Ishikawa (cell line): ENCODE measurements around the gene PTK6.

ENCODE experiments used
- CEBPB ChIP-seq: IDR thresholded peaks from 2 replicates; pipeline ENCODE4 v1.6.1; 2012
- FOXM1 ChIP-seq: IDR thresholded peaks from 2 replicates; pipeline ENCODE4 v1.6.1; 2012; ENCODE audit warnings: low read depth, borderline replicate concordance
- TEAD4 ChIP-seq: IDR thresholded peaks from 2 replicates; pipeline ENCODE4 v1.6.1; 2012
- USF1 ChIP-seq: IDR thresholded peaks from 2 replicates; pipeline ENCODE4 v1.6.1; 2012
- ZBTB7A ChIP-seq: IDR thresholded peaks from 2 replicates; pipeline ENCODE4 v1.6.1; 2012; ENCODE audit warnings: low read depth
- TF ChIP-seq, protein P1 (sequence below): IDR thresholded peaks from 2 replicates; pipeline ENCODE4 v1.6.1; 2012
- TF ChIP-seq, protein P2 (sequence below): IDR thresholded peaks from 2 replicates; pipeline ENCODE4 v1.6.1; 2012; ENCODE audit warnings: low read depth, mild to moderate bottlenecking

PTK6 gene

GRCh38 chr20:63482021-63482587, 55.1 kb downstream of the PTK6 start:
- no peak for TF ChIP-seq USF1
- TF ChIP-seq CEBPB = no peak

- TF ChIP-seq CEBPB (no peak), USF1 (peak; percentile 89), TEAD4 (no peak)
- TF ChIP-seq, protein P1, sequence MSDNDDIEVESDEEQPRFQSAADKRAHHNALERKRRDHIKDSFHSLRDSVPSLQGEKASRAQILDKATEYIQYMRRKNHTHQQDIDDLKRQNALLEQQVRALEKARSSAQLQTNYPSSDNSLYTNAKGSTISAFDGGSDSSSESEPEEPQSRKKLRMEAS = 0 out of 2 replicates have a peak, but pooled peaks have one; percentile 23
Measured at GRCh38 chr20:63481503-63481902, 55.7 kb downstream of the PTK6 start.

DNA sequence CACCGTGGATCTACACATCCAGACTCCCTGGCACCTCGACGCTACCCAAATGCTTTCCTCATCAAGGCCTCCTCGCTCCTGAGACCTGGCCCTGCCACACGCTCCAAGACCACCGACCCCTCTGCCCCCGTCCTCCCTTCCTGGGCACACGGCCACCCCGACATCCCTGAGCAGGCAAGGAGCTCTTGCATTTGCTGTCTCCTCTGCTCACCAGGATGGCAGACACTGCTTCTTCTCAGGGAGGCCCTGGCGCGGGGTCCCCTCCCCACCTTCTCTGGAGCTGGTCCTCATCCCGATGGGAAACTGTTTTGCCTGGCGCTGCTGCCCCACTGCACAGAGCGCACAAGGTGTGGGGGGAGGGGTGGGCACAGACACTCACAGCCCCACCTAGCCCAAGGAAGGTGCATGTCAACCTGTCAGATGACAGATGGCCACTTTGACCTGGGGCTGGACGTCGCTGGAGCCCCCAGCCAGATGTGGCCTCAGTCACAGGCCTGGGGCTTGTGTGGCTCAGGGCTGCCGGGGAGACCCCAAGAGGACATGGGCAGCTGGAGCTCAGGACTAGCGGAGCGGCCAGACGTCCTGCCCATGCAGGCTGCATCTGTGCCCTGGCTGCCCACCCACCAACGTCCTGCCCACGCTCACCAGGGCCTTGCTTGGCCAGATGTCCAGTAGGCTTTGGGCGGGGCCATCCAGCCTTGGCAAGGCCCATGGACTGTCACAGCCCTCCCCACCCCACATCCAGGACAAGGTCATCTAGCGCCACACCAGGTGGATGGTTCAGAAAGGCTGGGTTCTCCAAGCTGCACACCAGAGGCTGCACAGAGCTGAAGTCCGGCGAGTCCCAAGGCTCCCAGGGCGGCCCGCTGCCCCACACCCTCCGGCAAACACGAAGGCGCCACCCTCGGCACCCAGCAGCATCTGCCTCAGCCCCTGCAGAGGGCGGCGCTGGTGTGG, 58.6 kb downstream of the PTK6 start:
- TF ChIP-seq, protein P1 = no peak
- TF ChIP-seq CEBPB (no peak), FOXM1 (no peak), ZBTB7A (no peak)
- TF ChIP-seq, protein P2, sequence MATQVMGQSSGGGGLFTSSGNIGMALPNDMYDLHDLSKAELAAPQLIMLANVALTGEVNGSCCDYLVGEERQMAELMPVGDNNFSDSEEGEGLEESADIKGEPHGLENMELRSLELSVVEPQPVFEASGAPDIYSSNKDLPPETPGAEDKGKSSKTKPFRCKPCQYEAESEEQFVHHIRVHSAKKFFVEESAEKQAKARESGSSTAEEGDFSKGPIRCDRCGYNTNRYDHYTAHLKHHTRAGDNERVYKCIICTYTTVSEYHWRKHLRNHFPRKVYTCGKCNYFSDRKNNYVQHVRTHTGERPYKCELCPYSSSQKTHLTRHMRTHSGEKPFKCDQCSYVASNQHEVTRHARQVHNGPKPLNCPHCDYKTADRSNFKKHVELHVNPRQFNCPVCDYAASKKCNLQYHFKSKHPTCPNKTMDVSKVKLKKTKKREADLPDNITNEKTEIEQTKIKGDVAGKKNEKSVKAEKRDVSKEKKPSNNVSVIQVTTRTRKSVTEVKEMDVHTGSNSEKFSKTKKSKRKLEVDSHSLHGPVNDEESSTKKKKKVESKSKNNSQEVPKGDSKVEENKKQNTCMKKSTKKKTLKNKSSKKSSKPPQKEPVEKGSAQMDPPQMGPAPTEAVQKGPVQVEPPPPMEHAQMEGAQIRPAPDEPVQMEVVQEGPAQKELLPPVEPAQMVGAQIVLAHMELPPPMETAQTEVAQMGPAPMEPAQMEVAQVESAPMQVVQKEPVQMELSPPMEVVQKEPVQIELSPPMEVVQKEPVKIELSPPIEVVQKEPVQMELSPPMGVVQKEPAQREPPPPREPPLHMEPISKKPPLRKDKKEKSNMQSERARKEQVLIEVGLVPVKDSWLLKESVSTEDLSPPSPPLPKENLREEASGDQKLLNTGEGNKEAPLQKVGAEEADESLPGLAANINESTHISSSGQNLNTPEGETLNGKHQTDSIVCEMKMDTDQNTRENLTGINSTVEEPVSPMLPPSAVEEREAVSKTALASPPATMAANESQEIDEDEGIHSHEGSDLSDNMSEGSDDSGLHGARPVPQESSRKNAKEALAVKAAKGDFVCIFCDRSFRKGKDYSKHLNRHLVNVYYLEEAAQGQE = no peak
